ENCODE results near the gene TMIGD1.

- no peak for TF ChIP-seq POLR2AphosphoS5 (IDR thresholded peaks at IDR 0.05)
- no peak for TF ChIP-seq POLR2A (IDR thresholded peaks at IDR 0.05)
- TF ChIP-seq CTCF (IDR thresholded peaks at IDR 0.05 in 8 of 11, conservative IDR thresholded peaks at IDR 0.05 in 3 of 11), result no peak
Observed at GRCh38 chr17:30345527-30346075, 11.7 kb upstream of the TMIGD1 start.
